NB4 (cell line): ENCODE results near the gene PLPP3.

Experiments used
- MAX ChIP-seq: IDR thresholded peaks from 2 replicates; pipeline ENCODE4 v1.6.1; 2011; ENCODE audit warnings: low read depth, low read length
- POLR2A ChIP-seq: IDR thresholded peaks from 2 replicates; pipeline ENCODE4 v1.6.1; 2011; ENCODE audit warnings: mild to moderate bottlenecking; ENCODE audit not compliant: insufficient read length; ENCODE audit errors: extremely low read depth
- TF ChIP-seq, protein P1 (sequence below): IDR thresholded peaks from one replicate; pipeline ENCODE4 v1.5.1; 2012; ENCODE audit warnings: low read depth, low read length

- TF ChIP-seq, protein P1, sequence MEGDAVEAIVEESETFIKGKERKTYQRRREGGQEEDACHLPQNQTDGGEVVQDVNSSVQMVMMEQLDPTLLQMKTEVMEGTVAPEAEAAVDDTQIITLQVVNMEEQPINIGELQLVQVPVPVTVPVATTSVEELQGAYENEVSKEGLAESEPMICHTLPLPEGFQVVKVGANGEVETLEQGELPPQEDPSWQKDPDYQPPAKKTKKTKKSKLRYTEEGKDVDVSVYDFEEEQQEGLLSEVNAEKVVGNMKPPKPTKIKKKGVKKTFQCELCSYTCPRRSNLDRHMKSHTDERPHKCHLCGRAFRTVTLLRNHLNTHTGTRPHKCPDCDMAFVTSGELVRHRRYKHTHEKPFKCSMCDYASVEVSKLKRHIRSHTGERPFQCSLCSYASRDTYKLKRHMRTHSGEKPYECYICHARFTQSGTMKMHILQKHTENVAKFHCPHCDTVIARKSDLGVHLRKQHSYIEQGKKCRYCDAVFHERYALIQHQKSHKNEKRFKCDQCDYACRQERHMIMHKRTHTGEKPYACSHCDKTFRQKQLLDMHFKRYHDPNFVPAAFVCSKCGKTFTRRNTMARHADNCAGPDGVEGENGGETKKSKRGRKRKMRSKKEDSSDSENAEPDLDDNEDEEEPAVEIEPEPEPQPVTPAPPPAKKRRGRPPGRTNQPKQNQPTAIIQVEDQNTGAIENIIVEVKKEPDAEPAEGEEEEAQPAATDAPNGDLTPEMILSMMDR = no peak
- TF ChIP-seq MAX = no peak
- TF ChIP-seq POLR2A = no peak
Observed at GRCh38 chr1:56444960-56445646, 134.3 kb downstream of the PLPP3 start.
